Lung (tissue), 12 donors: Measurements from ENCODE around the gene DHX34. TPM values are rescaled to one million over a fixed set of nuclear protein-coding genes. Genes with fewer than 3 reads are reported as not detected.
"Not testable (repeated sequence)": the region's sequence is repeated elsewhere in the genome, so short reads cannot be mapped to it uniquely, and the experiment has no call there.

Experiments
- ATAC-seq: fragments of 200-7000 bp; cut with Tn5 transposase; one replicate; pipeline ENCODE4 v1.9.1; 2020; ENCODE audit warnings: moderate number of reproducible peaks; ENCODE audit not compliant: insufficient read depth, low FRiP score
- DNase-seq, 3 donors: peaks; one replicate each; pipeline ENCODE4 v3.0.0-alpha.2; 2013 to 2017
- H3K27ac ChIP-seq, 2 donors: one replicate each; pipeline ENCODE4 v1.5.1; 2013; ENCODE audit warnings: mild to moderate bottlenecking in 2 of 2, moderate library complexity in 2 of 2, control low read depth in 1 of 2, inconsistent platforms in 1 of 2, low read depth in 1 of 2, low read length in 1 of 2
- H3K27me3 ChIP-seq, 3 donors: one replicate each; pipeline ENCODE4 v1.5.1; 2013; ENCODE audit warnings: low read length in 2 of 3; ENCODE audit not compliant: control insufficient read depth in 3 of 3, insufficient read depth in 3 of 3
- H3K36me3 ChIP-seq, 4 donors: one replicate each; pipeline ENCODE4 v1.5.1; 2013; ENCODE audit warnings: low read length in 4 of 4, mild to moderate bottlenecking in 1 of 4, moderate library complexity in 1 of 4; ENCODE audit not compliant: control insufficient read depth in 4 of 4, insufficient read depth in 4 of 4
- H3K4me1 ChIP-seq, 5 donors: one replicate each; pipeline ENCODE4 v1.5.1; 2013; ENCODE audit warnings: low read length in 5 of 5, mild to moderate bottlenecking in 2 of 5, moderate library complexity in 1 of 5; ENCODE audit not compliant: control insufficient read depth in 5 of 5, insufficient read depth in 5 of 5
- H3K4me3 ChIP-seq: one replicate; pipeline ENCODE4 v1.5.1; 2013; ENCODE audit warnings: mild to moderate bottlenecking, control low read depth, moderate library complexity
- H3K9ac ChIP-seq, 2 donors: one replicate each; pipeline ENCODE4 v1.5.1; 2013; ENCODE audit warnings: low read length in 2 of 2, control low read depth in 1 of 2; ENCODE audit not compliant: insufficient read depth in 1 of 2
- H3K9me3 ChIP-seq, 4 donors: one replicate each; pipeline ENCODE4 v1.5.1; 2013; ENCODE audit warnings: low read length in 3 of 4, mild to moderate bottlenecking in 1 of 4, moderate library complexity in 1 of 4; ENCODE audit not compliant: control insufficient read depth in 4 of 4, insufficient read depth in 3 of 4
- CTCF ChIP-seq: IDR thresholded peaks from 2 replicates; pipeline ENCODE4 v1.5.1; 2012; ENCODE audit warnings: mild to moderate bottlenecking; ENCODE audit errors: control extremely low read depth, extremely low read depth
- WGBS, 2 donors: extraction: QIAGEN DNeasy Blood & Tissue Kit; methylation state at CpG; one replicate each; pipeline ENCODE4 v1.1.7; 2013; 5-methylcytosine and 5-hydroxymethylcytosine counted together
- polyA plus RNA-seq, 2 donors: library from polyadenylated mRNA; stranded (reverse); fragments of 200-250 nt; gene quantifications; one replicate each; pipeline ENCODE4 v1.2.1, GENCODE V29; 2013
- total RNA-seq, 2 donors: library from RNA; depleted of rRNA in 1 of 2; stranded (reverse); fragments of >200 nt in 1 of 2; gene quantifications; one replicate each; pipeline ENCODE4 v1.2.1, GENCODE V29; 2014 to 2021
- donor health status: control.
- donor health status: control.
- donor health status: Bipolar disorder and iron deficiency.
- donor health status: healthy.
- donor health status: DM: yes; HTN: yes; CAD: no.

Gene DHX34
- total and polyA plus RNA-seq, 4 donors = 13.5 to 24.2 (median 16.5) TPM

GRCh38 chr19:47331490-47331889 lies 17.6 kb upstream of the DHX34 start:
- ATAC-seq (no peak), DNase-seq (no peak)
- H3K9ac ChIP-seq = no peak overlapping the region

GRCh38 chr19:47331931-47332547 lies 17.1 kb upstream of the DHX34 start, which contains the start of gene C5AR2:
Gene C5AR2 (plus strand): TSS chr19:47332175. CDS start chr19:47340800, 8,625 bp downstream.
- H3K9ac ChIP-seq = no peak within 1 kb of the TSS

More at GRCh38 chr19:47331490-47331889, 17.6 kb upstream of the DHX34 start:
- Histone ChIP-seq H3K9me3 (no peaks in the 10 kb centered on the region), H3K4me3 (no peak overlapping the region), H3K27me3 (no peaks in the 10 kb centered on the region), H3K36me3 (no peaks in the 10 kb centered on the region), H3K27ac (peak overlapping the region in 1 of 2 donors; percentile 76), H3K4me1 (peaks cover 0 to 6% (median 0%) of the 10 kb centered on the region in 5 donors)
- 89 to 90% methylated on average over 6 of the region's 6 CpGs for WGBS, 2 donors
- no peak for TF ChIP-seq CTCF

GRCh38 chr19:47336765-47337718 lies 12.1 kb upstream of the DHX34 start:
- DNase-seq (peak; percentile 27 to 57 (median 57)), ATAC-seq (peak; percentile 19)
- not testable (repeated sequence) for H3K36me3 ChIP-seq, H3K4me1 ChIP-seq, H3K27me3 ChIP-seq, H3K9me3 ChIP-seq, H3K4me3 ChIP-seq, H3K9ac ChIP-seq
- WGBS, 2 donors = 50 to 58% methylated on average over 18 of the region's 18 CpGs
- H3K27ac ChIP-seq = peak overlapping the region in 1 of 2 donors; percentile 68

More at GRCh38 chr19:47331931-47332547, 17.1 kb upstream of the DHX34 start, which contains the start of gene C5AR2:
- TF ChIP-seq CTCF = no peak
- DNase-seq = no peak
- WGBS, 2 donors = 52 to 68% methylated on average over 18 of the region's 18 CpGs
- no peaks in the 10 kb centered on the region for H3K36me3 ChIP-seq
- no peak for ATAC-seq
- H3K4me1 ChIP-seq = peaks cover 0 to 9% (median 0%) of the 10 kb centered on the region in 5 donors
- H3K4me3 ChIP-seq = no peak within 1 kb of the TSS
- H3K27ac ChIP-seq = peak within 1 kb of the TSS in 1 of 2 donors; percentile 76
- no peaks in the 10 kb centered on the region for H3K27me3 ChIP-seq
- H3K9me3 ChIP-seq = no peaks in the 10 kb centered on the region
